Activated naive CD8-positive, alpha-beta T cell treated with anti-CD3 and anti-CD28 coated beads, Interleukin-2, amount 10 ng/mL, durations not matched to agents 7 days and 5 days (primary cell): ENCODE data around the gene NELFCD. TPM values are rescaled to one million over a fixed set of nuclear protein-coding genes. Genes with fewer than 3 reads are reported as not detected.
"Not testable (repeated sequence)": the region's sequence is repeated elsewhere in the genome, so short reads cannot be mapped to it uniquely, and the experiment has no call there.

ENCODE experiments used
- ATAC-seq: fragments of 150-1000 bp; cut with Tn5 transposase; one replicate; pipeline ENCODE4 v1.10.0; 2021; ENCODE audit warnings: low read depth, moderate library complexity
- POLR2A ChIA-PET: fragments of 350-600 bp; sonication (Branson Sonifier 250); formaldehyde crosslinking; loops from one replicate; lab custom pipeline; 2021; ENCODE audit warnings: antibody characterized with exemption; lab: Charles Lee
- DNase-seq: peaks from one replicate; pipeline ENCODE4 v3.0.0; 2021
- H3K27ac Mint-ChIP-seq: one replicate; pipeline ENCODE4 v1.8.0; 2022; ENCODE audit warnings: mild to moderate bottlenecking, mixed read lengths
- H3K27me3 Mint-ChIP-seq: one replicate; pipeline ENCODE4 v1.8.0; 2022; ENCODE audit warnings: mild to moderate bottlenecking, moderate library complexity, mixed read lengths
- H3K36me3 Mint-ChIP-seq: one replicate; pipeline ENCODE4 v1.8.0; 2021; ENCODE audit warnings: mild to moderate bottlenecking, mixed read lengths
- H3K4me1 Mint-ChIP-seq: one replicate; pipeline ENCODE4 v1.8.0; 2021; ENCODE audit warnings: mixed read lengths
- H3K4me3 Mint-ChIP-seq: one replicate; pipeline ENCODE4 v1.8.0; 2022; ENCODE audit warnings: mild to moderate bottlenecking, moderate library complexity, mixed read lengths
- H3K9me3 Mint-ChIP-seq: one replicate; pipeline ENCODE4 v1.8.0; 2021; ENCODE audit warnings: mixed read lengths
- total RNA-seq, 2 experiments: library from RNA; stranded (reverse); gene quantifications; one replicate each; pipeline ENCODE4 v1.2.3, GENCODE V29; 2021

The NELFCD gene
- total RNA-seq, 2 experiments from 2014 or later = 71.7 to 76.4 TPM

DNA sequence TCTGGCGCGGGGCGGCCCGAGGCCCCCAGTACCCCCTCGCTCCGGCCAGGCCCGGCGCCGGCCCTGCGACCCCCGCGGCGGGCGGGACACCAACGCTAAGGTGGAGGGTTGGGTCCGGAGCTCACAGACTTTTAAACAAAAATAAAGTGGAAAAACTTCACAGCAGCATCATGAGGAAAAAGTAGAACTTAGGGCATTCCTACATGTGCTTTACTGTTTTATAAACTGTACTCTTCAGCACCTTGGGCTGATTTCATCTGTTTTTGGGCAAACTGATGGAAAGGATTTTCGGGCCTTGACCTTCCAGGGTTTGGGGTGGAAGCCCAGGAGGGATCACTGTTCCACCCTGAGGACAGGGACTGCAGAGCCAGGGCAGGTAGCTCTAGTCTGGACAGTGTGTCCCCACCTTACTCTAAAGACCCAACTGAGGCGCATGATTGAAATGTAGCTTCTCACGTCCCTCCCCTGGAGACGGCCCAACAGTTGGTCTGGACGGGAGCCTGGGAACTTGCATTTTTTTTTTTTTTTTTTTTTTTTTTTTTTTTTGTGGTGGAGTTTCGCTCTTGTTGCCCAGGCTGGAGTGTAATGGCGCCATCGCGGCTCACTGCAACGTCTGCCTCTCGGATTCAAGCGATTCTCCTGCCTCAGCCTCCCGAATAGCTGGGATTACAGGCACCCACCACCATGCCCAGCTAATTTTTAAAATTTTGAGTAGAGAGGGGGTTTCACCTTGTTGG, 740 bp downstream of the NELFCD start:
- DNase-seq = no peak
- H3K9me3 Mint-ChIP-seq = no peaks in the 10 kb centered on the region
- ATAC-seq = no peak

DNA sequence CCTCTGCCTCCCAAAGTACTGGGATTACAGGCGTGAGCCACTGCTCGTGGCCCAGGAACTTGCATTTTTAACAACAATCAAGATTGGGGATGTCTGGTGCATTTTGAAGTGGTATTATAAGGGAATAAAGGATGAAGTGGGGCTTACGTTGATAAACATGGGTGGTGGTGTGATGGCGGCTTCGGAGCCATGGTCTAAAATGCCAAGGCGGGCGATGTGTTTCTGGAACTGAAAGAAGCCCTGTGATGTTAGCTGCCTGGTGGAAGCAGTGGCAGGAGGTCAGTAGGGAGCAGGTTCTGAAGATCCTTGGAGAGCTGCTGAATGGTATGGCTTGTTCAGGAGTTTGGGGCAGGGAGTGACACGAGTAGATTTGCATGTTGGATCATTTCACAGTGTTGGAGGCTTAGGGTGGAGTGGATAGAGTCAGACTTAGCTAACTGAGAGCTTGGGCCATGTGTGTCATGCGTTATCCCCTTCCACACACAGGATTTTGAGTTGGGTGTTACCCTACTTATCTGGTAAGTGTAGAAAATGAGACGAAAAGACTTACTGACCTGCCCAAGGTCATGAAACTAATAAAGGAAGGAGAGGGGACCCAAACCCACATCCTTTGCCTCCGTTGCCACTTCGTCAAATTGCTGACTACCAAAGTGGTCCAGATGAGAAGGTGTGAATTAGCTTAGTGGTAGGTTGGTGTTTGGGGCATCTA, 1.5 kb downstream of the NELFCD start:
- Mint-ChIP-seq H3K27me3 (no peaks in the 10 kb centered on the region), H3K36me3 (peaks cover 2% of the 10 kb centered on the region), H3K9me3 (no peaks in the 10 kb centered on the region), H3K4me3 (peak overlapping the region; percentile 91), H3K27ac (peak overlapping the region; percentile 71), H3K4me1 (peaks cover 21% of the 10 kb centered on the region)
- POLR2A ChIA-PET = interaction anchor here (0.7 to 3.7 kb wide), 8 partner anchors 9 to 331 kb away, joined by 3 to 27 read pairs (median 6); partner anchors contain the start of genes ATP5F1E and STX16
- no peak for ATAC-seq
- DNase-seq = no peak

More for the DNA sequence above, 740 bp downstream of the NELFCD start:
- Mint-ChIP-seq H3K36me3 (peaks cover 2% of the 10 kb centered on the region), H3K4me3 (peak overlapping the region; percentile 91), H3K27me3 (no peaks in the 10 kb centered on the region), H3K4me1 (peaks cover 21% of the 10 kb centered on the region), H3K27ac (peak overlapping the region; percentile 81)
- POLR2A ChIA-PET = interaction anchor here (0.6 to 3.7 kb wide), 9 partner anchors 10 to 1559 kb away, joined by 3 to 27 read pairs (median 6); partner anchors contain the start of genes ATP5F1E and STX16

GRCh38 chr20:58983115-58983468, 2.0 kb downstream of the NELFCD start:
- Mint-ChIP-seq H3K4me3 (peak overlapping the region; percentile 91), H3K4me1 (peaks cover 23% of the 10 kb centered on the region)
- DNase-seq, H3K27me3 Mint-ChIP-seq, ATAC-seq, H3K27ac Mint-ChIP-seq, H3K36me3 Mint-ChIP-seq, H3K9me3 Mint-ChIP-seq: not testable (repeated sequence)
- POLR2A ChIA-PET = interaction anchor here (1.6 to 3.7 kb wide), 4 partner anchors 10 to 94 kb away, joined by 6 to 27 read pairs (median 10); partner anchors contain the start of gene ATP5F1E

GRCh38 chr20:58984691-58985090, 3.6 kb downstream of the NELFCD start:
- DNase-seq (no peak), ATAC-seq (no peak)
- H3K36me3 Mint-ChIP-seq = peaks cover 6% of the 10 kb centered on the region
- POLR2A ChIA-PET = interaction anchor here (0.8 kb wide), 1 partner anchor 8 kb away, joined by 3 read pairs; no protein-coding TSS in a partner anchor
- H3K4me1 Mint-ChIP-seq = peaks cover 23% of the 10 kb centered on the region
- no peaks in the 10 kb centered on the region for H3K9me3 Mint-ChIP-seq
- no peaks in the 10 kb centered on the region for H3K27me3 Mint-ChIP-seq
- H3K4me3 Mint-ChIP-seq = no peak overlapping the region
- no peak overlapping the region for H3K27ac Mint-ChIP-seq

DNA sequence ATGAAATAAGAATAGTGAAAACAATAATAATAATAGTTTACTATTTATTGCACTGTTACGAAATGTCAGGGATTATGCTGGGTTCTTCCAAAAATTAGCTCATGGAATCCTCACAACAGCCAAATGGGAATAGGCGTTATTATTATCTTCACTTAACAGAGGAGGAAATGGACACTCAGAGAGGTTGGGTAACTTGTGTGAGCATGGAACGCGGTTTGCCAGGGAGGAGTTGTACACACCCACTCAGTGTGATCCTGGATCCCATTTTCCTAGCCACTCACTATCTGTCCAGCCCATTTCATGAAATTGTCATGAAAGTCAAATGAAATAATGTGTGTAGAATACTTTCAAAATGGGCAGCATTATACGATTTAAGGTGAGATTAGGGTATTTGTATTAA, 4.6 kb downstream of the NELFCD start:
- peaks cover 6% of the 10 kb centered on the region for H3K36me3 Mint-ChIP-seq
- ATAC-seq (no peak), DNase-seq (no peak)
- H3K27me3 Mint-ChIP-seq = no peaks in the 10 kb centered on the region
- H3K4me1 Mint-ChIP-seq = peaks cover 23% of the 10 kb centered on the region
- no peak overlapping the region for H3K27ac Mint-ChIP-seq
- no peak overlapping the region for H3K4me3 Mint-ChIP-seq
- no peaks in the 10 kb centered on the region for H3K9me3 Mint-ChIP-seq
- POLR2A ChIA-PET = no interaction called here

DNA sequence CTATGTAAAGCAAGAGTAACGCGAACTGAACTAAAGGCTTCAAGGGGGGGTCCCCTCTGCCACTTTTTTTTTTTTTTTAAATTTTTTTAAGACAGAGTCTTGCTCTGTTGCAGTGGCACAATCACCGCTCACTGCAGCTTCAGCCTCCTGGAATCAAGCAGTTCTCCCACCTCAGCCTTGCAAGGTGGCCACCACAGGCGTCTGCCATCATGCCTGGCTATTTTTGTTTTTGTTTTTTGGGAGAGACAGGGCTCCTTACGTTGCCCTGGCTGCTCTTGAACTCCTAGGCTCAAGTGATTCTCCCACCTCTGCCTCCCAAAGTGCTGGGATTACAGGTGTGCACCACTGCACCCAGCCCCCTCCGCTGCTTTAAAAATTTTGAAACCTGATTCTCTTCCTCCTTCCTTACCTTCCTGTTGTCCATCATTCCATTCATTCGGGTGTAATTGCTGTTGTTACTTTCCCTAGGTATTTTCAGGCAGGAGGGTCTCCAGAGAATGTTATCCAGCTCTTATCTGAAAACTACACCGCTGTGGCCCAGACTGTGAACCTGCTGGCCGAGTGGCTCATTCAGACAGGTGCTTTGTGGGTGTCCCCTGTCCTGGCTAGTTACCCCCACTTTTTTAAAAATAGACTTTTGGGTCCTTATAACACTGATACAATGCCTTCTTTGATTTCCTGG, 5.4 kb downstream of the NELFCD start:
- Mint-ChIP-seq H3K27me3 (no peaks in the 10 kb centered on the region), H3K4me1 (peaks cover 23% of the 10 kb centered on the region), H3K27ac (no peak overlapping the region), H3K36me3 (peaks cover 8% of the 10 kb centered on the region), H3K9me3 (no peaks in the 10 kb centered on the region), H3K4me3 (no peak overlapping the region)
- ATAC-seq (no peak), DNase-seq (no peak)
- POLR2A ChIA-PET = interaction anchor here (0.7 kb wide), 1 partner anchor 31 kb away, joined by 4 read pairs; no protein-coding TSS in a partner anchor

DNA sequence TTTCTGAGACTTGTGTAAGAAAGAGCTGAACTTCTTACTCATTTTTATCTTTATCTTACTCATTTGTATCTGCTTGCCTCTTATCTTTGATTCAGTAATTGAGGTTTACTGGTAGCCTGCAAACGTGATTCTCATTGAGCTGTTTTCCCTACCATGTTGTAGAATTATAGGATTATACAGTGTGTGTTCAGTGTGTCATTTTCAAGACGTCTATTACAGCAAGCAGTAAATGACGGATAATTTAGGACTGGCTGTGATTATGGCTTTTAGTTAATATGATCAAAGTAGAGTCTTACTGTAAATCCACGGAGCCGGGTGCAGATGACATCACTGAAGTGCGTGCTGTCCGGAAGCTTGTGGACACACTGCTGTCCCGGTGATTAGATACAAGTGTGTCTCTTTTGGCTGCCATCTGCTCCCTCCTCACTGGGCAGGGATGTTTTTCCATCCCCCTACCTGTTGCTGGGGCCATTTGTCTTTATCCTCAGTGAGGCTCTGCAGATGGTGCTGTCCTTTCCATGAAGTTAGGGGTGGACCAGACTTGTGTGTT, 6.0 kb downstream of the NELFCD start:
- no peaks in the 10 kb centered on the region for H3K9me3 Mint-ChIP-seq
- POLR2A ChIA-PET = no interaction called here
- H3K4me1 Mint-ChIP-seq = peaks cover 22% of the 10 kb centered on the region
- no peak overlapping the region for H3K27ac Mint-ChIP-seq
- no peaks in the 10 kb centered on the region for H3K27me3 Mint-ChIP-seq
- no peak overlapping the region for H3K4me3 Mint-ChIP-seq
- DNase-seq = no peak
- ATAC-seq = no peak
- H3K36me3 Mint-ChIP-seq = peaks cover 8% of the 10 kb centered on the region

DNA sequence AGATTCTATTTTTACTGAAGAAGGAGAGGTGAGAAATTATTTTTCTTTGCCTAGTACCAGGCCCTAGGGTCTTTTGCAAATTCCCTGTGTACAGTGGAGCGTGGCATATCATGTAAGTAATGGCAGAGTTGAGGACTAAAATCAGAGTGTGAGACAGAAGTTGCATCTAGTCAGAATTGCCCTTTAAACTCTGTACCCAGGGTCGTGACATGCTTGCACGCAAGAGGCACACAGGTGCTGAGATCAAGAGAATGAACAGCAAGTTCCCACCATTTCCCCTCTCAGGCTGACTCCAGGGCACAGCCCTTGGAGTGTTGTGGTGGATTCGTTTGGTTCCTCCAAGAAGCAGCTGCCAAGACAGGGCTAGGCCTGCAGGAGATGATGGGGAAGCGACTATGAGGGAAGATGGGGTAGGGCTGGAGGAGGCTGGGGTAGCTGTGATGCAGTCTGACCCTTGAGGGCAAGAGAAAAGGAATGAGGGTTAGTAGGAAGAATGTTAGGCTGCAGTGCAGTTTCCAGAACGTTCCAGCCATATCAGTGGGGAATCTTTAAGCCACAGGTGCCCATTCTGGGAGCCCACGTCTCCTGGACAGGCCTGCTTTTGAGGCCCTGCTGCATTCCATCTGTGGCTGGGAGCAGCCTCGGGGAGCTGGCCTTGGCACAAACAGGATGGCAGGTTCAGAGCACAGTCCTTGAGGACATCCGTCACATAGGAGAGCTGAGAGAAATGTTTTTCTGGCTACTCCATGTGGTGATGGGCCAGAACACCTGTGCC, 6.9 kb downstream of the NELFCD start:
- Mint-ChIP-seq H3K4me3 (no peak overlapping the region), H3K27me3 (no peaks in the 10 kb centered on the region), H3K27ac (peak overlapping the region; percentile 79), H3K36me3 (peaks cover 14% of the 10 kb centered on the region), H3K9me3 (no peaks in the 10 kb centered on the region), H3K4me1 (peaks cover 15% of the 10 kb centered on the region)
- POLR2A ChIA-PET = no interaction called here
- no peak for DNase-seq
- ATAC-seq = no peak

DNA sequence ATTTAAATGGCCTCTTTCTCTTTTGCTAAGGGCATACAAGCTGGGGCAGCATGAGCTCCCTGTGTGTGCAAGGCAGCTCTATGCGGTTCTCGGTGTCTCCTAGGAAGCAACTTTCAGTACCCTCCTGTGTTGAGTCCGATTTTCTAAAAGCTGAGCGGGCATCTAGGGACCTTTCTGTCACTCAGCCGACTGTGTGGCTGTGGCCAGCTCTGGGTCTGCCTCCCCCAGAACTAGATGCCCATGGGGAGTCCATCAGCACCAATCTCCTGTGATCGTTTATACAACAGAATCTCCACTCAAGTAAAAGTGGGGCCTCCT, 7.5 kb downstream of the NELFCD start:
- no peak for ATAC-seq
- no peak overlapping the region for H3K27ac Mint-ChIP-seq

DNA sequence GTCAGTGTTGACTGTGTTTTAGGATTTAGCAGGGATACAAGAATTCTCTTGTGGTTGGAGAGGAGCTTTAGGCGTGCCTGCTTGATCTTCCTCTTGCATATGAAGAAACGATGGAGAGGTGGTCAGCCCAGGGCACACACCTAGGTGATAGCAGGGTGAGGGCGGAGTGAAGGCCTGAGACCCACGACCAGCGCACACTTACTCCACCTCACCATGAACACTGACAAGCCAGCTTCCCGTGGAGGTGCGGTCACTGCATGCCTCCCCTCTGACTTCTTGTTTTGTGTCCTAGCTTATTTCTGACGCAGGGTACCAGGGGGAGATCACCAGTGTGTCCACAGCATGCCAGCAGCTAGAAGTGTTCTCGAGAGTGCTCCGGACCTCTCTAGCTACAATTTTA, 8.1 kb downstream of the NELFCD start:
- H3K9me3 Mint-ChIP-seq = no peaks in the 10 kb centered on the region
- no peaks in the 10 kb centered on the region for H3K27me3 Mint-ChIP-seq
- DNase-seq (no peak), ATAC-seq (no peak)
- H3K36me3 Mint-ChIP-seq = peaks cover 12% of the 10 kb centered on the region
- peaks cover 8% of the 10 kb centered on the region for H3K4me1 Mint-ChIP-seq
- POLR2A ChIA-PET = no interaction called here
- no peak overlapping the region for H3K27ac Mint-ChIP-seq
- H3K4me3 Mint-ChIP-seq = no peak overlapping the region

More for the DNA sequence above, 7.5 kb downstream of the NELFCD start:
- peaks cover 14% of the 10 kb centered on the region for H3K36me3 Mint-ChIP-seq
- no peaks in the 10 kb centered on the region for H3K9me3 Mint-ChIP-seq
- POLR2A ChIA-PET = no interaction called here
- no peak overlapping the region for H3K4me3 Mint-ChIP-seq
- DNase-seq = no peak
- peaks cover 15% of the 10 kb centered on the region for H3K4me1 Mint-ChIP-seq
- no peaks in the 10 kb centered on the region for H3K27me3 Mint-ChIP-seq

GRCh38 chr20:58990651-58991445, 9.8 kb downstream of the NELFCD start:
- H3K4me1 Mint-ChIP-seq = peaks cover 2% of the 10 kb centered on the region
- no peak overlapping the region for H3K4me3 Mint-ChIP-seq
- POLR2A ChIA-PET = interaction anchor here (1.0 kb wide), 1 partner anchor 12 kb away, joined by 4 read pairs; no protein-coding TSS in a partner anchor
- no peak for ATAC-seq
- peaks cover 21% of the 10 kb centered on the region for H3K36me3 Mint-ChIP-seq
- no peak for DNase-seq
- no peaks in the 10 kb centered on the region for H3K9me3 Mint-ChIP-seq
- H3K27ac Mint-ChIP-seq = no peak overlapping the region
- H3K27me3 Mint-ChIP-seq = no peaks in the 10 kb centered on the region

GRCh38 chr20:58991715-58992114, 10.7 kb downstream of the NELFCD start:
- peaks cover 26% of the 10 kb centered on the region for H3K36me3 Mint-ChIP-seq
- POLR2A ChIA-PET = interaction anchor here (0.9 kb wide), 2 partner anchors 10 to 41 kb away, joined by 3 read pairs; partner anchors contain the start of gene ATP5F1E
- no peak for ATAC-seq

More at GRCh38 chr20:58991715-58992114, 10.7 kb downstream of the NELFCD start:
- Mint-ChIP-seq H3K27ac (no peak overlapping the region), H3K4me1 (peaks cover 2% of the 10 kb centered on the region), H3K4me3 (no peak overlapping the region), H3K9me3 (no peaks in the 10 kb centered on the region), H3K27me3 (no peaks in the 10 kb centered on the region)
- no peak for DNase-seq
